Activated B cell treated with CpG ODN at 0.5 μM for 24 hours (primary cell): ENCODE measurements around the gene NCAM1. TPM values are rescaled to one million over a fixed set of nuclear protein-coding genes. Genes with fewer than 3 reads are reported as not detected.

ENCODE experiments used
- ATAC-seq: fragments of 200-7000 bp; cut with Tn5 transposase; one replicate; pipeline ENCODE4 v1.10.0; 2021; ENCODE audit warnings: low read depth, mild to moderate bottlenecking, moderate library complexity
- CTCF ChIA-PET: fragments of 350-600 bp; sonication (Branson Sonifier 250); formaldehyde crosslinking; loops from one replicate; lab custom pipeline; 2021; ENCODE audit warnings: antibody characterized with exemption; lab: Charles Lee
- POLR2A ChIA-PET: fragments of 350-600 bp; sonication (Branson Sonifier 250); formaldehyde crosslinking; loops from one replicate; lab custom pipeline; 2021; ENCODE audit warnings: antibody characterized with exemption; lab: Charles Lee
- DNase-seq: peaks from one replicate; pipeline ENCODE4 v3.0.0; 2022
- H3K27ac Mint-ChIP-seq: one replicate; pipeline ENCODE4 v1.8.0; 2020; ENCODE audit warnings: mixed read lengths
- H3K27me3 Mint-ChIP-seq: one replicate; pipeline ENCODE4 v1.8.0; 2021; ENCODE audit warnings: mixed read lengths
- H3K36me3 Mint-ChIP-seq: one replicate; pipeline ENCODE4 v1.8.0; 2021; ENCODE audit warnings: low read depth, mixed read lengths
- H3K4me1 Mint-ChIP-seq: one replicate; pipeline ENCODE4 v1.8.0; 2021; ENCODE audit warnings: mixed read lengths
- H3K4me3 Mint-ChIP-seq: one replicate; pipeline ENCODE4 v1.8.0; 2020; ENCODE audit warnings: mild to moderate bottlenecking, mixed read lengths
- H3K9me3 Mint-ChIP-seq: one replicate; pipeline ENCODE4 v1.8.0; 2020; ENCODE audit warnings: mixed read lengths
- CTCF ChIP-seq: fragments of 200-600 bp; IDR thresholded peaks from one replicate; pipeline ENCODE4 v1.8.0; 2022; ENCODE audit warnings: antibody characterized with exemption, mild to moderate bottlenecking
- intact Hi-C: fragments of 100-400 bp; cut with micrococcal nuclease; formaldehyde crosslinking; loops from one replicate; pipeline ENCODE4 v1.15.1; 2024
- total RNA-seq: library from RNA; stranded (reverse); gene quantifications from 2 replicates; pipeline ENCODE4 v1.2.3, GENCODE V29; 2022

Gene NCAM1
- total RNA-seq, 1 donor from 2014 or later, result not detected

- H3K27ac Mint-ChIP-seq, result no peak overlapping the region
- POLR2A ChIA-PET, result no interaction called here
These were observed 34.3 kb downstream of the NCAM1 start for GRCh38 chr11:112995423-112996090.

GRCh38 chr11:112996994-112997393, 35.8 kb downstream of the NCAM1 start:
- no peak for ATAC-seq
- intact Hi-C loops, result no loop called here
- ChIA-PET CTCF (no interaction called here), POLR2A (no interaction called here)
- Mint-ChIP-seq H3K27ac (no peak overlapping the region), H3K27me3 (no peaks in the 10 kb centered on the region), H3K9me3 (no peaks in the 10 kb centered on the region), H3K4me3 (no peak overlapping the region), H3K36me3 (no peaks in the 10 kb centered on the region), H3K4me1 (no peaks in the 10 kb centered on the region)
- DNase-seq, result no peak
- no peak for TF ChIP-seq CTCF

More at GRCh38 chr11:112995423-112996090, 34.3 kb downstream of the NCAM1 start:
- H3K27me3 Mint-ChIP-seq, result no peaks in the 10 kb centered on the region
- ATAC-seq (no peak), DNase-seq (no peak)
- H3K9me3 Mint-ChIP-seq, result no peaks in the 10 kb centered on the region
- no peak for TF ChIP-seq CTCF
- H3K36me3 Mint-ChIP-seq, result no peaks in the 10 kb centered on the region
- intact Hi-C loops, result no loop called here
- H3K4me3 Mint-ChIP-seq, result no peak overlapping the region
- no peaks in the 10 kb centered on the region for H3K4me1 Mint-ChIP-seq
- CTCF ChIA-PET, result no interaction called here

- POLR2A ChIA-PET, result no interaction called here
- no peak for ATAC-seq
- no peak overlapping the region for H3K27ac Mint-ChIP-seq
- no peaks in the 10 kb centered on the region for H3K27me3 Mint-ChIP-seq
- no peaks in the 10 kb centered on the region for H3K9me3 Mint-ChIP-seq
- intact Hi-C loops, result no loop called here
- CTCF ChIA-PET, result no interaction called here
- no peak overlapping the region for H3K4me3 Mint-ChIP-seq
- no peak for TF ChIP-seq CTCF
- H3K4me1 Mint-ChIP-seq, result no peaks in the 10 kb centered on the region
- no peak for DNase-seq
- H3K36me3 Mint-ChIP-seq, result no peaks in the 10 kb centered on the region
These were observed 36.7 kb downstream of the NCAM1 start for GRCh38 chr11:112997857-112998466.

- H3K27ac Mint-ChIP-seq, result no peak overlapping the region
- ChIA-PET CTCF (no interaction called here), POLR2A (no interaction called here)
- H3K36me3 Mint-ChIP-seq, result no peaks in the 10 kb centered on the region
- no peaks in the 10 kb centered on the region for H3K27me3 Mint-ChIP-seq
- no peaks in the 10 kb centered on the region for H3K9me3 Mint-ChIP-seq
- intact Hi-C loops, result no loop called here
- no peaks in the 10 kb centered on the region for H3K4me1 Mint-ChIP-seq
- TF ChIP-seq CTCF, result no peak
- no peak overlapping the region for H3K4me3 Mint-ChIP-seq
- ATAC-seq (no peak), DNase-seq (no peak)
These were observed 38.3 kb downstream of the NCAM1 start for GRCh38 chr11:112999520-112999919.

GRCh38 chr11:113001709-113002108, 40.5 kb downstream of the NCAM1 start:
- ATAC-seq, result no peak
- no peaks in the 10 kb centered on the region for H3K4me1 Mint-ChIP-seq
- H3K4me3 Mint-ChIP-seq, result no peak overlapping the region
- intact Hi-C loops, result no loop called here
- H3K27ac Mint-ChIP-seq, result no peak overlapping the region
- CTCF ChIA-PET, result no interaction called here
- H3K9me3 Mint-ChIP-seq, result no peaks in the 10 kb centered on the region
- DNase-seq, result no peak
- H3K27me3 Mint-ChIP-seq, result no peaks in the 10 kb centered on the region
- POLR2A ChIA-PET, result no interaction called here
- no peak for TF ChIP-seq CTCF
- H3K36me3 Mint-ChIP-seq, result no peaks in the 10 kb centered on the region
